ENCODE measurements around the gene AMPD2.

AMPD2 gene

DNA sequence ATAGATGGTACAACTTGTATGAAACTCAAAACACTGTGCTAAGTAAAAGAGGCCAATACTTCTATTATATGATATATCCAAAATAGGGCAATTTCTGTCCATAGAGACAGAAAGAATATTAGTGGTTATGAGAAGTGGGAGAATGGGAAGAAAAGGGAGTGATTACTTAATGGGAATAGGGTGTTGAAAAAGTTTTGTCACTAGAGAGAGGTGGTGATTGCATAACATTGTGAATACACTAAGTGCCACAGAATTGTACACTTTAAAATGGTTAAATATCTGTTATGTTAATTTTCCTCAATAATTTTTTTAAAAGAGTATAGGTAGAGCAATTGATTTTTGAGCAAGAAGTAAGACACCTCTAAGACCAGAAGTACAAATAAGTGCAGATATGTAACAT, 30.0 kb upstream of the AMPD2 start:
- Histone ChIP-seq H3K36me3 (ENCODE audit: low read length) (peaks cover 33% of the 10 kb centered on the region; the same call in 1 of the 2 replicates), H3K4me3 (ENCODE audit: insufficient read depth, low read length, poor library complexity, severe bottlenecking) (no peak overlapping the region)

DNA sequence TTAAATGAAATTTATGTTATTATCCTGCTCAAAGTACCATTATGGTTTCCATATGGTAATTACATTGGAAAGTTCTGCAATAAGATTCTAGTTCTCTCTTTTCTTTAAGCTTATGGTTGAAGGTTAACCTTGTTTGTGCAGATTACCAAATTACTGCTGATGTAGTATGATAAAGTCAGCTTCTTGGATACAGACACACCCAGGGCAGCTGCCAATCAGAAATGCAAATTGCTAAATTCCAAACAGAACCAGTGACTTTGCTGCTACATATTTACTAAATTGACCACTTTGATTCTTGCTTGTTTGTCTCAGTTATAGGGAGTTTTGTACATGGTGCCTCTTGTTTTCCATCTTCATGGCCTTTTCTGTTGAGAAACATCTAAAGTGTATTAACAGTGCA, 26.7 kb upstream of the AMPD2 start:
- no peak overlapping the region for H3K4me2 ChIP-seq (ENCODE audit: low read depth, low read length, poor library complexity, severe bottlenecking)
- H3K27ac ChIP-seq (ENCODE audit: low read depth, low read length) = no peak overlapping the region
- no peak for TF ChIP-seq EZH2phosphoT487 (conservative IDR thresholded peaks at IDR 0.05; ENCODE audit: low read length)
- TF ChIP-seq, protein P1, sequence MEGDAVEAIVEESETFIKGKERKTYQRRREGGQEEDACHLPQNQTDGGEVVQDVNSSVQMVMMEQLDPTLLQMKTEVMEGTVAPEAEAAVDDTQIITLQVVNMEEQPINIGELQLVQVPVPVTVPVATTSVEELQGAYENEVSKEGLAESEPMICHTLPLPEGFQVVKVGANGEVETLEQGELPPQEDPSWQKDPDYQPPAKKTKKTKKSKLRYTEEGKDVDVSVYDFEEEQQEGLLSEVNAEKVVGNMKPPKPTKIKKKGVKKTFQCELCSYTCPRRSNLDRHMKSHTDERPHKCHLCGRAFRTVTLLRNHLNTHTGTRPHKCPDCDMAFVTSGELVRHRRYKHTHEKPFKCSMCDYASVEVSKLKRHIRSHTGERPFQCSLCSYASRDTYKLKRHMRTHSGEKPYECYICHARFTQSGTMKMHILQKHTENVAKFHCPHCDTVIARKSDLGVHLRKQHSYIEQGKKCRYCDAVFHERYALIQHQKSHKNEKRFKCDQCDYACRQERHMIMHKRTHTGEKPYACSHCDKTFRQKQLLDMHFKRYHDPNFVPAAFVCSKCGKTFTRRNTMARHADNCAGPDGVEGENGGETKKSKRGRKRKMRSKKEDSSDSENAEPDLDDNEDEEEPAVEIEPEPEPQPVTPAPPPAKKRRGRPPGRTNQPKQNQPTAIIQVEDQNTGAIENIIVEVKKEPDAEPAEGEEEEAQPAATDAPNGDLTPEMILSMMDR (IDR thresholded peaks at IDR 0.05; ENCODE audit: insufficient read depth, low read length, poor library complexity, severe bottlenecking) = no peak
- H3K4me3 ChIP-seq (ENCODE audit: insufficient read depth, low read length, poor library complexity, severe bottlenecking) = no peak overlapping the region
- no peaks in the 10 kb centered on the region for H3K27me3 ChIP-seq (ENCODE audit: low read length)
- H3K9ac ChIP-seq (ENCODE audit: low read length) = no peak overlapping the region
- H3K79me2 ChIP-seq (ENCODE audit: insufficient read depth, low read length) = no peaks in the 10 kb centered on the region
- no peaks in the 10 kb centered on the region for H3K9me3 ChIP-seq (ENCODE audit: insufficient read depth, low read length)
- no peaks in the 10 kb centered on the region for H3K9me2 ChIP-seq (replicated peaks; ENCODE audit: insufficient read depth, low read length)
- H4K20me1 ChIP-seq (ENCODE audit: low read depth, low read length) = no peaks in the 10 kb centered on the region
- H2AFZ ChIP-seq (ENCODE audit: low read depth, low read length, severe bottlenecking) = no peak overlapping the region
- H3K36me3 ChIP-seq (ENCODE audit: low read length) = peaks cover 15% of the 10 kb centered on the region; the same call in 1 of the 2 replicates
- peaks cover 7% of the 10 kb centered on the region; the same call in 1 of the 2 replicates for H3F3A ChIP-seq (ENCODE audit: insufficient read depth)

More for the DNA sequence above, 30.0 kb upstream of the AMPD2 start:
- TF ChIP-seq, protein P1 (IDR thresholded peaks at IDR 0.05; ENCODE audit: insufficient read depth, low read length, poor library complexity, severe bottlenecking) = no peak
- TF ChIP-seq EZH2phosphoT487 (conservative IDR thresholded peaks at IDR 0.05; ENCODE audit: low read length) = no peak
- Histone ChIP-seq H3K9me3 (ENCODE audit: insufficient read depth, low read length) (no peaks in the 10 kb centered on the region), H3K9ac (ENCODE audit: low read length) (no peak overlapping the region), H3K9me2 (replicated peaks; ENCODE audit: insufficient read depth, low read length) (no peaks in the 10 kb centered on the region), H3F3A (ENCODE audit: insufficient read depth) (peaks cover 5% of the 10 kb centered on the region; the same call in 1 of the 2 replicates), H4K20me1 (ENCODE audit: low read depth, low read length) (no peaks in the 10 kb centered on the region), H3K27me3 (ENCODE audit: low read length) (no peaks in the 10 kb centered on the region), H3K27ac (ENCODE audit: low read depth, low read length) (no peak overlapping the region), H3K79me2 (ENCODE audit: insufficient read depth, low read length) (no peaks in the 10 kb centered on the region), H3K4me2 (ENCODE audit: low read depth, low read length, poor library complexity, severe bottlenecking) (no peak overlapping the region), H2AFZ (ENCODE audit: low read depth, low read length, severe bottlenecking) (no peak overlapping the region)

DNA sequence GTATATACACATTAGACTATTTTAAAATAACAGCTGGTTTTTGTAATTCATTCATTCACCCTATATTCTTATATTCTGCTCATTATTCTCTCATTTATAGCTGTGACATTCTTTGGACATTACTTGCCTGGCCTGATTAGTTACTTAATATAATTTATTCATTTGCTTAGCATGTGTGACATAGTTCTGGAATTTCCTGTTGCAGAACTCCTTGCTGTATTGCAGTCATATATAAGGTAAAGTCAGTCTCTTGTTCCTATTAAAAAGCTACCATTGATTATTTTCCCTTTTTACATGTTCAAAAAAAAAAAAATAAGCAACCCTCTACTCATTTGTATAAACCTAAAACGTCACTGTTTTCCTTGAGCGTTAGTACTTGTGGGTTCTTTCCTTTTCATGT, 24.1 kb upstream of the AMPD2 start:
- no peak overlapping the region for H3K27ac ChIP-seq (ENCODE audit: low read depth, low read length)
- no peak overlapping the region for H3K4me2 ChIP-seq (ENCODE audit: low read depth, low read length, poor library complexity, severe bottlenecking)

More for the DNA sequence above, 24.1 kb upstream of the AMPD2 start:
- Histone ChIP-seq H3K9me3 (ENCODE audit: insufficient read depth, low read length) (no peaks in the 10 kb centered on the region), H3K27me3 (ENCODE audit: low read length) (no peaks in the 10 kb centered on the region), H2AFZ (ENCODE audit: low read depth, low read length, severe bottlenecking) (no peak overlapping the region), H3K4me3 (ENCODE audit: insufficient read depth, low read length, poor library complexity, severe bottlenecking) (no peak overlapping the region), H3K9ac (ENCODE audit: low read length) (no peak overlapping the region), H3K79me2 (ENCODE audit: insufficient read depth, low read length) (no peaks in the 10 kb centered on the region), H3K36me3 (ENCODE audit: low read length) (peaks cover 15% of the 10 kb centered on the region; the same call in 1 of the 2 replicates), H4K20me1 (ENCODE audit: low read depth, low read length) (no peaks in the 10 kb centered on the region), H3K9me2 (replicated peaks; ENCODE audit: insufficient read depth, low read length) (no peaks in the 10 kb centered on the region), H3F3A (ENCODE audit: insufficient read depth) (peaks cover 2% of the 10 kb centered on the region; the same call in 1 of the 2 replicates)
- TF ChIP-seq EZH2phosphoT487 (conservative IDR thresholded peaks at IDR 0.05; ENCODE audit: low read length) = no peak
- TF ChIP-seq, protein P1 (IDR thresholded peaks at IDR 0.05; ENCODE audit: insufficient read depth, low read length, poor library complexity, severe bottlenecking) = no peak

All from SU-DHL-6 (cell line).